Measurements from ENCODE around the gene RHOC. TPM values are rescaled to one million over a fixed set of nuclear protein-coding genes. Genes with fewer than 3 reads are reported as not detected.

RHOC gene
- total RNA-seq, 1 experiment from 2014 or later, result 405 TPM

DNA sequence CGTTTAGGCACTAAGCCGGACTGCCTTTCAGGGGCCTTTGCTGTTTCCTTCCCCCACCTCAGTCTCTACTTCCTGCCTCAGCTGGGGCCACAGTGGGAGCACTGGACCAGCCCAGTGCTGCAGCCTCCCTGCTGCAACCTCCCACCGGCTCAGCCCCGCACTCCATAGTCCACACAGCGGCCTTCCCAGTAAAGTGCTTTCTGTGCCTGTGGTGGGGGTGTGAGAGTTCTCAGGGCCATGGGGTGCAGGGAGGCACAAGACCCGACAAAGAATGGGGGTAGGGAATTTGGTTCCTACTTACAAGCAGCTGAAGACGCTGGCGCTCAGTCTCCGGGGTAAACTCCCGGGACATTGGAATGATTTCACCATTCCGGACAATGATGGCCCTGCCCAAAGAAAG is 4.7 kb upstream of the RHOC start:
- Histone ChIP-seq H3K4me3 (ENCODE audit: low read length) (no peak overlapping the region), H2AFZ (ENCODE audit: low read length) (no peak overlapping the region), H4K20me1 (ENCODE audit: low read length) (no peaks in the 10 kb centered on the region), H3F3A (ENCODE audit: low read length, unreplicated experiment) (no peaks in the 10 kb centered on the region), H3K9me2 (replicated peaks; ENCODE audit: low read length) (no peaks in the 10 kb centered on the region), H3K9me3 (ENCODE audit: low read length) (no peaks in the 10 kb centered on the region), H3K27me3 (ENCODE audit: low read length) (no peaks in the 10 kb centered on the region), H3K27ac (ENCODE audit: low read length) (no peak overlapping the region), H3K4me2 (ENCODE audit: low read length) (no peak overlapping the region), H3K9ac (ENCODE audit: low read length) (no peak overlapping the region), H3K4me1 (ENCODE audit: insufficient read depth, low read length) (peaks cover 21% of the 10 kb centered on the region), H3K79me2 (ENCODE audit: low read length) (peaks cover 2% of the 10 kb centered on the region), H3K36me3 (ENCODE audit: low read depth, low read length) (no peaks in the 10 kb centered on the region)
- BruUV-seq (replicated peaks), result no TSS peak
- ChIA-PET POLR2A (ENCODE audit: unreplicated experiment) (no interaction called here), CTCF (no interaction called here)
- no peak for ATAC-seq
- TF ChIP-seq EZH2phosphoT487 (IDR thresholded peaks at IDR 0.05; ENCODE audit: borderline replicate concordance, low read length) (no peak), CTCF (conservative IDR thresholded peaks at IDR 0.05; ENCODE audit: low read depth, low read length) (no peak), EZH2 (IDR thresholded peaks at IDR 0.05; ENCODE audit: low read length, unreplicated experiment) (no peak)
- intact Hi-C loops (cut with micrococcal nuclease), result no loop called here
- no peak for DNase-seq

DNA sequence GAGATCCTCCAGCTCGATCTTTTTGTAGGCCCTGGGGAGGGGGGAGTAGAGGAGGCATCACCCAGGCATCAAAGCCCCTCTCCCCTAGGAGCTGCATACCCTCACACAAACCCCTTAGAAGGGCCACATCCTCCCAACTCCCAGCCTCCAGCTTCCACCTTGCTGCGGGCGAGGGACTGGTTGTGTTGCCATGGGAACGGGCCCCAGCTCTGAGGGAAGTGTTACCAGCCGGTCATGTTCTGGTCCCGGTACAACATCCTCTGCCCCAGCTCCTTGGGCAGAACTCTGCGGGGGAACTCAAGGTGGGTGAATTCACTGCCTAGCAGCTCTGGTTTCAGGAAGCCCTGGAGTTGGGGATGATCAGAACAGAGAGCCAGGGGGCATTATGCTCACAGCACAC is 4.1 kb upstream of the RHOC start:
- TF ChIP-seq EZH2phosphoT487 (IDR thresholded peaks at IDR 0.05; ENCODE audit: borderline replicate concordance, low read length) (no peak), EZH2 (IDR thresholded peaks at IDR 0.05; ENCODE audit: low read length, unreplicated experiment) (no peak), CTCF (conservative IDR thresholded peaks at IDR 0.05; ENCODE audit: low read depth, low read length) (no peak)
- Histone ChIP-seq H4K20me1 (ENCODE audit: low read length) (no peaks in the 10 kb centered on the region), H3K9me3 (ENCODE audit: low read length) (no peaks in the 10 kb centered on the region), H3K9ac (ENCODE audit: low read length) (no peak overlapping the region), H3K27ac (ENCODE audit: low read length) (no peak overlapping the region), H3F3A (ENCODE audit: low read length, unreplicated experiment) (no peaks in the 10 kb centered on the region), H3K27me3 (ENCODE audit: low read length) (no peaks in the 10 kb centered on the region), H2AFZ (ENCODE audit: low read length) (no peak overlapping the region), H3K4me3 (ENCODE audit: low read length) (no peak overlapping the region), H3K4me2 (ENCODE audit: low read length) (no peak overlapping the region), H3K36me3 (ENCODE audit: low read depth, low read length) (no peaks in the 10 kb centered on the region), H3K9me2 (replicated peaks; ENCODE audit: low read length) (no peaks in the 10 kb centered on the region), H3K4me1 (ENCODE audit: insufficient read depth, low read length) (peaks cover 21% of the 10 kb centered on the region), H3K79me2 (ENCODE audit: low read length) (peaks cover 9% of the 10 kb centered on the region)
- ChIA-PET POLR2A (ENCODE audit: unreplicated experiment) (no interaction called here), CTCF (no interaction called here)
- ATAC-seq (no peak), DNase-seq (no peak)
- intact Hi-C loops (cut with micrococcal nuclease), result no loop called here
- BruUV-seq (replicated peaks), result no TSS peak

DNA sequence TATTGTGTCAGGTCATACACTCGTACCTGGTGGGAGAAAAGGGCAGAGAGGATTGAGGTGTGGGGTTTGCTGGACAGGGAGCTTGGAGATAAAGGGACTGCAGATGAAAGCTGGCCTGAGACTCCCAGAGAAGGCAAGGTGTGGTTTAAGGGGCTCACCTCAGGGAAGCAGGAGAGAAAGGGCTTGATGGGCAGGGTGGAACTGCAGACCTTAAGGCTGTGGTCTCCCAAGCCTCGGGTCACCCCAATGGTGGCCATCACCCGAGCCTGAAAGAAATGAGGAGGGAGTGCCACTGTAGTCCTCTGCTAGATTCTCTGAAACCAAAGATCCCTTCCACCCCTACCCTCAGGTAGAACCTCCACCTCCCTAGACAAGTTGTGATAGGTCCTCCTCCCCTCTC is 3.7 kb upstream of the RHOC start:
- H4K20me1 ChIP-seq (ENCODE audit: low read length), result no peaks in the 10 kb centered on the region
- no peaks in the 10 kb centered on the region for H3K36me3 ChIP-seq (ENCODE audit: low read depth, low read length)
- H3K4me2 ChIP-seq (ENCODE audit: low read length), result no peak overlapping the region
- H3K27me3 ChIP-seq (ENCODE audit: low read length), result no peaks in the 10 kb centered on the region
- no peak overlapping the region for H3K4me3 ChIP-seq (ENCODE audit: low read length)
- peaks cover 13% of the 10 kb centered on the region for H3K79me2 ChIP-seq (ENCODE audit: low read length)
- intact Hi-C loops (cut with micrococcal nuclease), result no loop called here
- no peaks in the 10 kb centered on the region for H3K9me3 ChIP-seq (ENCODE audit: low read length)
- no peak overlapping the region for H2AFZ ChIP-seq (ENCODE audit: low read length)
- no peak overlapping the region for H3K9ac ChIP-seq (ENCODE audit: low read length)
- no peaks in the 10 kb centered on the region for H3K9me2 ChIP-seq (replicated peaks; ENCODE audit: low read length)
- ATAC-seq (no peak), DNase-seq (no peak)
- TF ChIP-seq EZH2phosphoT487 (IDR thresholded peaks at IDR 0.05; ENCODE audit: borderline replicate concordance, low read length) (no peak), CTCF (conservative IDR thresholded peaks at IDR 0.05; ENCODE audit: low read depth, low read length) (no peak), EZH2 (IDR thresholded peaks at IDR 0.05; ENCODE audit: low read length, unreplicated experiment) (no peak)
- CTCF ChIA-PET, result no interaction called here
- POLR2A ChIA-PET (ENCODE audit: unreplicated experiment), result no interaction called here
- peaks cover 2% of the 10 kb centered on the region for H3F3A ChIP-seq (ENCODE audit: low read length, unreplicated experiment)
- no peak overlapping the region for H3K27ac ChIP-seq (ENCODE audit: low read length)
- BruUV-seq (replicated peaks), result no TSS peak
- peaks cover 24% of the 10 kb centered on the region for H3K4me1 ChIP-seq (ENCODE audit: insufficient read depth, low read length)
